Fibroblast of lung (primary cell): ENCODE data around the gene GK.

Experiments
- CTCF ChIP-seq, 2 donors: IDR thresholded peaks in 1 of 2; conservative IDR thresholded peaks in 1 of 2; 1 replicate in 1 of 2; 2 replicates in 1 of 2; pipeline ENCODE4 v1.5.1; 2011 to 2012; ENCODE audit warnings: low read length in 2 of 2, control low read depth in 1 of 2, inconsistent platforms in 1 of 2, low read depth in 1 of 2, mild to moderate bottlenecking in 1 of 2
- EZH2 ChIP-seq: IDR thresholded peaks from 2 replicates; pipeline ENCODE4 v1.5.1; 2012; ENCODE audit warnings: low read length, control low read depth, mild to moderate bottlenecking; ENCODE audit errors: missing control alignments

- no peak for TF ChIP-seq CTCF (conservative IDR thresholded peaks at IDR 0.05 in 1 of 2, IDR thresholded peaks at IDR 0.05 in 1 of 2; ENCODE audit: low read depth in 1 of 2, low read length in 2 of 2)
- TF ChIP-seq EZH2 = no peak
Observed at GRCh38 chrX:30665471-30665870, 12.2 kb downstream of the GK start.
